Mesodermal cell (in vitro differentiated cells): ENCODE results near the gene GNRHR.
"Not testable (repeated sequence)": the region's sequence is repeated elsewhere in the genome, so short reads cannot be mapped to it uniquely, and the experiment has no call there.

ENCODE experiments used
- H3K27ac ChIP-seq: 2 replicates; pipeline ENCODE4 v1.7.0; 2013; ENCODE audit warnings: mild to moderate bottlenecking, low read depth, low read length, moderate library complexity; ENCODE audit not compliant: severe bottlenecking
- H3K36me3 ChIP-seq: 2 replicates; pipeline ENCODE4 v1.7.1; 2013; ENCODE audit warnings: mild to moderate bottlenecking, low read length, moderate library complexity; ENCODE audit not compliant: control insufficient read depth, insufficient read depth
- H3K4me1 ChIP-seq: one replicate; pipeline ENCODE4 v1.7.1; 2013; ENCODE audit warnings: mild to moderate bottlenecking, low read length; ENCODE audit not compliant: insufficient read depth, control insufficient read depth, poor library complexity, severe bottlenecking
- H3K4me3 ChIP-seq: 2 replicates; pipeline ENCODE4 v1.7.0; 2013; ENCODE audit warnings: low read length, control low read depth, mild to moderate bottlenecking; ENCODE audit not compliant: insufficient read depth, poor library complexity, severe bottlenecking; ENCODE audit errors: extremely low read depth
- H3K9me3 ChIP-seq: 2 replicates; pipeline ENCODE4 v1.7.1; 2013; ENCODE audit warnings: mild to moderate bottlenecking, low read length, moderate library complexity; ENCODE audit not compliant: control insufficient read depth
- WGBS, 2 experiments: methylation state at CpG; one replicate each; pipeline ENCODE4 v1.1.5; 2013; ENCODE audit warnings: missing lambda C conversion rate in 2 of 2; ENCODE audit not compliant: insufficient coverage in 2 of 2; 5-methylcytosine and 5-hydroxymethylcytosine counted together

GNRHR gene

DNA sequence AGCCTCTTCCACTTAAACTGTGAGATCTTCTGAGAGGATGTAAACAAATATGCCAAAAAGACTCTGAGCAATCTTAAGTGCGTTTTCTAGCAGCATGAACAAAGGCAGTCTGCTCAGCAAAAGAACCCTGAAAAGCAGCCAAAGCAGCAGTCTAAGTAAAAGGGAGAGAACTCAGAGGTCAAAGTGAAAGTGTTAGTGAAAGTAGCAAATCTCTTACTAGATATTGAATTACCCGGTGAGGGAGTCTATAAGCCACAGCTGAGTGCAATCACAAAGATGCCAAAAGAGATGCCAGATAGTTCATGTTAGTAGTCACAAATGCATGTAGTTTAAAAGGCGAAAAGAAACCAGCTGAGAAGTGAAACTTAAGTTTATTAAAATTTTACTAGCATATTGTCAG lies 7.9 kb upstream of the GNRHR start:
- no peaks in the 10 kb centered on the region for H3K4me1 ChIP-seq
- 89 to 94% methylated on average over 2 of the region's 3 CpGs for WGBS, 2 experiments
- H3K36me3 ChIP-seq = no peaks in the 10 kb centered on the region
- no peak overlapping the region for H3K27ac ChIP-seq
- H3K9me3 ChIP-seq = no peaks in the 10 kb centered on the region
- H3K4me3 ChIP-seq = no peak overlapping the region

DNA sequence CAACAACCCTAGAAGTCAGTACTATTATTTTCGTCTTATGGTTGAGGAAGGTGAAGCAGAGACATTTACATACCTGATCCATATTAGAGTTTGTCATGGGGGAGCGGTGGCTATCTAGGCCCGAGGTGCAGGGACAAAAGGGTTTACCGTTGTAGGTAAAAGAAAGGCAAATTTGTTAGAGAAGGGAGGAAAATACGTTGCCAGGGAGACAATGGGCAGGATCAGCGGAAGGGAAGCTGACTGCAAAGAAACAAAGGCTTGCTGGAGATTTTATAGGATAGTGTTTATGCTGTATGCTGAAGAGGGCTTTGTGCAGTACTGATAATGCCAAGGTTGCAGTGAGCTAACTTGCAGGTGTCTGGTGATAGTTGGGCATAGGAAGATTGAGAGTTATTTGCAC lies 2.8 kb upstream of the GNRHR start:
- H3K9me3 ChIP-seq, H3K4me3 ChIP-seq, H3K27ac ChIP-seq, H3K36me3 ChIP-seq, H3K4me1 ChIP-seq: not testable (repeated sequence)
- 58 to 76% methylated on average over 5 to 6 of the region's 6 CpGs for WGBS, 2 experiments

DNA sequence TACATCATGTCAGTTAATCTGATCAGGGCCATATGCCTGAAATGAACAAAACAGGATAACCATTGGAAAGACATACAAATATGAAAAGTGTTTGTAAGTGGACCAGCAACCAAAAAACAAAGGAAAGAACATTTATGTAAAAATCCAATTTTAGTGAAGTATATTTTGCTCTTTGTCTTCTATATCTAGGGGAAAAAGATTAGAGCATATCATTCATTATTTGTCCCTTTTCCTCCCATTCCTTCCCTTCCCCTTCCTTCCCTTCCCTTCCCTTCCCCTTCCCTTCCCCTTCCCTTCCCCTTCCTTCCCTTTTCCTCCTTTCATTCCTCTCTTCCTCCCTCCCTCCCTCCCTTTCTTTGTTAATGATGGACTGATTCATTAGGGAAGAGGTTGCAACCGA lies 1.8 kb upstream of the GNRHR start:
- WGBS, 2 experiments = 71% methylated on average over 1 of the region's 1 CpG; no CpG with 5 or more reads in 1 of the 2 experiments
- H3K27ac ChIP-seq = no peak overlapping the region
- H3K4me1 ChIP-seq = no peaks in the 10 kb centered on the region
- no peaks in the 10 kb centered on the region for H3K36me3 ChIP-seq
- no peak overlapping the region for H3K4me3 ChIP-seq
- H3K9me3 ChIP-seq = no peaks in the 10 kb centered on the region

GRCh38 chr4:67751260-67751659 lies 2.9 kb downstream of the GNRHR start:
- no peaks in the 10 kb centered on the region for H3K4me1 ChIP-seq
- no peaks in the 10 kb centered on the region for H3K36me3 ChIP-seq
- no CpG with 5 or more reads among the region's 1 CpG for whole genome bisulfite sequencing, 2 experiments
- no peak overlapping the region for H3K27ac ChIP-seq
- no peaks in the 10 kb centered on the region for H3K9me3 ChIP-seq
- no peak overlapping the region for H3K4me3 ChIP-seq

DNA sequence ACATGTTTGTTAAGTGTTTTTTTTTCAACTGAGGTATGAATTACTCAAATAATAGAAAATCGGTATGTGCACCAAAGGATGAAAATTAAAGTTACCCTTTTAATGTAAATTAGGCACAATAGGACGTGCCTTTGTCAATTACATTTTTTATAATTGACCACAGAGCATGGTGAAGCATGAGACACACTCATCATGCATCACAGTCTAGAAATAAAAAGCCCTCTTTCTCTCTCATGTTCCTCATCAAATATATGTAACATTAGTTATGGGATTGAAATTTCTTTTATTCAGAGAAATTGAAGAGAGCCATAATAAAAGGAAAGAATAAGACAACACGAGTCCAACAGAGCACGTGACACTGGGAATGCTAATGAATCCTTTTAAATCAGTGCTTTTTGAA lies 3.5 kb downstream of the GNRHR start:
- Histone ChIP-seq H3K9me3 (no peaks in the 10 kb centered on the region), H3K4me3 (no peak overlapping the region), H3K27ac (no peak overlapping the region), H3K36me3 (no peaks in the 10 kb centered on the region), H3K4me1 (no peaks in the 10 kb centered on the region)
- WGBS, 2 experiments = 82 to 100% methylated on average over 2 of the region's 4 CpGs

DNA sequence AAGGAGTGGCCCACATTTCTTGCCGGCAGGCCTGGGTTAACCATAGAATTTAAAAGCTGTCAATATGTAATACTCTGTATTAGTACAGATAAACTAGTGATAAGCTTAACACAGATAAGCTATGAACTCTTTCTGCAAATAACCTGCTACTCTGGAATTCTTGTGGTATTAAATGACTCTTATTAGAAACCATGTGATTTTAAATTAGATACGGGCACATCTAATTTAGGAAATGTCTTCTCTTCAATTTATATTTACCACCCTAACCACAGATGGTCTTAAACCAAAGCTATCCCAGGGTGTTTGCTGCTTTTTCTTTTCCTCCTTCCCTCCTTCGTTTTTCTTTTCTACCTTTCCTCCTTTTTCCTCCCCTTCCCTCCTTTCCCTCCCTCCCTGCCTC lies 4.9 kb downstream of the GNRHR start:
- 77 to 100% methylated on average over 1 to 2 of the region's 3 CpGs for WGBS, 2 experiments
- H3K9me3 ChIP-seq = no peaks in the 10 kb centered on the region
- H3K36me3 ChIP-seq = no peaks in the 10 kb centered on the region
- H3K4me3 ChIP-seq = no peak overlapping the region
- H3K27ac ChIP-seq = no peak overlapping the region
- peaks cover 3% of the 10 kb centered on the region for H3K4me1 ChIP-seq

GRCh38 chr4:67746797-67747495 lies 7.2 kb downstream of the GNRHR start:
- 52 to 88% methylated on average over 3 to 4 of the region's 5 CpGs for WGBS, 2 experiments
- H3K27ac ChIP-seq = no peak overlapping the region
- no peaks in the 10 kb centered on the region for H3K9me3 ChIP-seq

DNA sequence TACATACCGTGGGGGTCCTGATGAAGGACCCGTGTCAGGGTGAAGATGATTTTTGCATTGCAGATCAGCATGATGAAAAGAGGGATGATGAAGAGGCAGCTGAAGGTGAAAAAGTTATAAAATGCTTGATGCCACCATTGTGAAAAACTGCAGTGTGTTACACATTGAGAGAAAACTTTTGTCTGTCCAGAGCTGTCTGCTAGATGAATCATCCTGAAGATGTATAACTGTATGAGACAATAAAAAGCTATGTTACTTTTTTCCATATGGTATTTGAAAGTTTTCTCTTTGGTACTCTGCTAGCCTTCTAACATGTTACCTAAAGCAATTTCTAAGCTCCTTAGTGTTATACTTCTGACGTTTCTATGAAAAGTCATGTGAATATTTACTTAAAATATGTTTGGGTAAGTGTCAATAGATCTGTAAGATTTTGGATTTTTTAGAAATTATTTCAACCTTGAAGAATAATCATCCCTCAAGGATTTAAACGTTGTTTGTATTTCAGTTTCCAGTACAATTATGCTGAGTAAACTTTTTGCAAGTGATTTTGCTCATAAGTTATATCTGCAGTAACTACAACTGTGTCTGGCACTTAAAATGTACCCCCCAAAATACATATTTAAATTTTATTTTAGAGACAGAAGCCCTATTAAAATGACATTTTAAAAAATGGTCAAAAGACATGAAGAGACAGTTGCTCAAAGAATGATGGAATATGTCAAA lies 9.5 kb downstream of the GNRHR start:
- Histone ChIP-seq H3K9me3 (no peaks in the 10 kb centered on the region), H3K4me3 (no peak overlapping the region), H3K4me1 (peaks cover 3% of the 10 kb centered on the region), H3K36me3 (no peaks in the 10 kb centered on the region), H3K27ac (no peak overlapping the region)
- WGBS, 2 experiments = 76 to 80% methylated on average over 1 to 2 of the region's 4 CpGs

More at GRCh38 chr4:67746797-67747495, 7.2 kb downstream of the GNRHR start:
- H3K36me3 ChIP-seq = no peaks in the 10 kb centered on the region
- H3K4me1 ChIP-seq = peaks cover 3% of the 10 kb centered on the region
- no peak overlapping the region for H3K4me3 ChIP-seq

- Histone ChIP-seq H3K36me3 (no peaks in the 10 kb centered on the region), H3K9me3 (no peaks in the 10 kb centered on the region), H3K4me3 (no peak overlapping the region), H3K27ac (no peak overlapping the region), H3K4me1 (peaks cover 3% of the 10 kb centered on the region)
- WGBS, 2 experiments = 68 to 97% methylated on average over 2 to 3 of the region's 3 CpGs
Measured at GRCh38 chr4:67743194-67743593, 11.0 kb downstream of the GNRHR start.

GRCh38 chr4:67736262-67736661 lies 17.9 kb downstream of the GNRHR start:
- WGBS, 2 experiments = no CpG with 5 or more reads among the region's 1 CpG
- H3K4me1 ChIP-seq = no peaks in the 10 kb centered on the region
- H3K36me3 ChIP-seq = peaks cover 6% of the 10 kb centered on the region
- no peak overlapping the region for H3K4me3 ChIP-seq
- no peak overlapping the region for H3K27ac ChIP-seq
- no peaks in the 10 kb centered on the region for H3K9me3 ChIP-seq

DNA sequence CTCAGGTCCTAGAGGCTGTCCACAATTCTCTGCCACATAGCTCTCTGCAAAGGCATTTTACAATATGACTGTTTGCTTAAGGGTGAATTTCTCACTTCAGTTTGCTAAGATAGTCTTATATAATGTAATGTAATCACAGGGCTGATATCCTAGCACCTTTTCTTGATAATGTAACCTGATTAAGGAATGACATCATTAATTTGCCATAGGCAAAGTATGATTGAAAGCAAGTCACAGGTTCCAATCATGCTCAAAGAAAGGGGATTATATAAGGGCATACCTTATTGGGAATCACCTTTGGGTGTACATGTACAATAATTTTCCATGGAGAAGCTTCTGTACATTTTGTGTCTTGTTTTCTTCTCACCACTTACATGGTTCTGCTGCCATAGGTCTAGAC lies 18.9 kb downstream of the GNRHR start:
- Histone ChIP-seq H3K36me3 (peaks cover 6% of the 10 kb centered on the region), H3K27ac (no peak overlapping the region), H3K4me1 (no peaks in the 10 kb centered on the region), H3K4me3 (no peak overlapping the region), H3K9me3 (no peaks in the 10 kb centered on the region)
